Transverse colon (tissue), 4 donors: ENCODE data around the gene CANX.

ENCODE experiments used
- CTCF ChIP-seq, 5 experiments: fragments of 200-600 bp in 3 of 5; fragments of 450-650 bp in 2 of 5; sonication (generic) in 3 of 5; IDR thresholded peaks; 1 replicate in 2 of 5; 2 replicates in 3 of 5; pipeline ENCODE4 v1.5.1; 2016 to 2017; ENCODE audit warnings: antibody characterized with exemption in 5 of 5, inconsistent platforms in 3 of 5, mild to moderate bottlenecking in 2 of 5, moderate library complexity in 1 of 5
- POLR2AphosphoS5 ChIP-seq, 3 donors: sonication (generic); formaldehyde crosslinking; IDR thresholded peaks; one replicate each; pipeline ENCODE4 v1.6.1; 2016; ENCODE audit warnings: antibody characterized with exemption in 3 of 3

GRCh38 chr5:179738742-179739141 lies 40.0 kb downstream of the CANX start:
- TF ChIP-seq CTCF (IDR thresholded peaks at IDR 0.05) (no peak), POLR2AphosphoS5 (IDR thresholded peaks at IDR 0.05) (no peak)
